Caco-2 (cell line): ENCODE measurements around the gene MYCBP2. TPM values are rescaled to one million over a fixed set of nuclear protein-coding genes. Genes with fewer than 3 reads are reported as not detected.

ENCODE experiments used
- BruUV-seq: library from RNA; stranded (reverse); fragments of 400-500 nt; replicated peaks from 2 replicates; lab custom pipeline; 2021; lab: Mats Ljungman, UMichigan
- CTCF ChIA-PET: fragments of 300-600 bp; sonication (Branson Sonifier 250); formaldehyde crosslinking; loops from one replicate; lab custom pipeline; 2022; ENCODE audit warnings: antibody characterized with exemption; lab: Charles Lee
- POLR2A ChIA-PET: fragments of 300-600 bp; sonication (Branson Sonifier 250); formaldehyde crosslinking; loops from one replicate; lab custom pipeline; 2022; ENCODE audit warnings: antibody characterized with exemption; lab: Charles Lee
- DNase-seq, 2 experiments: peaks; one replicate each; pipeline versions ENCODE4 v3.0.0 to v3.0.0-alpha.2; 2020 to 2022
- H3K27me3 ChIP-seq: replicated peaks from 2 replicates; pipeline ENCODE4 v1.6.0; 2011; ENCODE audit warnings: low read length; ENCODE audit not compliant: control insufficient read depth, insufficient read depth
- H3K36me3 ChIP-seq: 2 replicates; pipeline ENCODE4 v1.5.1; 2011; ENCODE audit warnings: low read length; ENCODE audit not compliant: control insufficient read depth, insufficient read depth
- H3K4me1 ChIP-seq: fragments of 250-450 bp; sonication (Bioruptor Pico); 2 replicates; pipeline ENCODE4 v1.5.1; 2020; ENCODE audit warnings: mild to moderate bottlenecking
- H3K4me3 ChIP-seq: 2 replicates; pipeline ENCODE4 v1.5.1; 2011; ENCODE audit warnings: low read depth, mild to moderate bottlenecking, control low read depth, low read length
- H3K9me3 ChIP-seq: fragments of 250-450 bp; sonication (Bioruptor Pico); 2 replicates; pipeline ENCODE4 v1.5.1; 2020; ENCODE audit warnings: mild to moderate bottlenecking, moderate library complexity
- H3K27ac Mint-ChIP-seq: one replicate; pipeline ENCODE4 v1.8.0; 2022; ENCODE audit warnings: mixed read lengths; ENCODE audit not compliant: unreplicated experiment
- H3K27me3 Mint-ChIP-seq: one replicate; pipeline ENCODE4 v1.8.0; 2022; ENCODE audit warnings: mixed read lengths; ENCODE audit not compliant: insufficient read depth, unreplicated experiment
- H3K36me3 Mint-ChIP-seq: one replicate; pipeline ENCODE4 v1.8.0; 2022; ENCODE audit warnings: mild to moderate bottlenecking, mixed read lengths; ENCODE audit not compliant: insufficient read depth, unreplicated experiment
- H3K4me1 Mint-ChIP-seq: one replicate; pipeline ENCODE4 v1.8.0; 2022; ENCODE audit warnings: low read depth, mixed read lengths; ENCODE audit not compliant: unreplicated experiment
- H3K4me3 Mint-ChIP-seq: one replicate; pipeline ENCODE4 v1.8.0; 2022; ENCODE audit warnings: mild to moderate bottlenecking, moderate library complexity, mixed read lengths; ENCODE audit not compliant: unreplicated experiment
- H3K9me3 Mint-ChIP-seq: one replicate; pipeline ENCODE4 v1.8.0; 2022; ENCODE audit warnings: mixed read lengths; ENCODE audit not compliant: unreplicated experiment
- intact Hi-C: fragments of 100-400 bp; cut with micrococcal nuclease; formaldehyde crosslinking; loops from one replicate; pipeline ENCODE4 v1.10.0; 2022; ENCODE audit not compliant: unreplicated experiment
- total RNA-seq: library from RNA; stranded (reverse); gene quantifications from 2 replicates; pipeline ENCODE4 v1.2.3, GENCODE V29; 2022
- TF ChIP-seq, protein P1 (sequence below), 2 experiments: fragments of 200-600 bp in 1 of 2; IDR thresholded peaks; 1 replicate in 1 of 2; 2 replicates in 1 of 2; pipeline versions ENCODE4 v1.5.1 to v1.8.0; 2011 to 2022; ENCODE audit warnings: antibody characterized with exemption in 1 of 2, control low read depth in 1 of 2, inconsistent platforms in 1 of 2, low read depth in 1 of 2, low read length in 1 of 2, mild to moderate bottlenecking in 1 of 2, moderate library complexity in 1 of 2; ENCODE audit not compliant: insufficient read depth in 1 of 2, severe bottlenecking in 1 of 2, unreplicated experiment in 1 of 2

The MYCBP2 gene
- total RNA-seq, 1 experiment from 2014 or later, result 41.3 TPM

DNA sequence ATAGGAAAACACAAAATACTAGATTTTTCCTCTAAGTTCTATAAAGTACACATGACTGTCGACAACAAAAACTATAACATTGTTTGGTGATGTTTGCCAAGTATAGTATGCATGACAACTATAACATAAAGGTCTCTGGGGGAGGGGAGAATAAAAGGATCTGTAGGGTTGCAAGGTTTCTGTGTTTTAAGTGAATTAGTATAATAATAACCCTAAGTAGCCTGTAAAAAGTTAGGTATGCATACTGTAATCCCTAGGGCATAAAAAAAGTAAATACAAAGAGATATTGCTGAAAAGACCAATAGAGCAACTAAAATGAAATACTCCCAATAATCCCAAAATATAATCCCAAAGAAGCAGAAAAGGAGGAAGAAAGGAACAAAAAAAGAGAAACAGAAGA is 14.6 kb downstream of the MYCBP2 start:
- H3K4me3 ChIP-seq, result no peak overlapping the region
- no peaks in the 10 kb centered on the region for H3K4me1 ChIP-seq
- peaks cover under 1% of the 10 kb centered on the region for H3K4me1 Mint-ChIP-seq
- BruUV-seq, result no TSS peak
- no peaks in the 10 kb centered on the region for H3K9me3 ChIP-seq
- no peak overlapping the region for H3K27ac Mint-ChIP-seq
- POLR2A ChIA-PET, result no interaction called here
- CTCF ChIA-PET, result no interaction called here
- H3K4me3 Mint-ChIP-seq, result no peak overlapping the region
- intact Hi-C loops, result no loop called here
- H3K9me3 Mint-ChIP-seq, result no peaks in the 10 kb centered on the region
- H3K36me3 ChIP-seq, result no peaks in the 10 kb centered on the region
- no peaks in the 10 kb centered on the region for H3K36me3 Mint-ChIP-seq
- DNase-seq, result no peak
- no peaks in the 10 kb centered on the region for H3K27me3 ChIP-seq
- no peaks in the 10 kb centered on the region for H3K27me3 Mint-ChIP-seq
- TF ChIP-seq, protein P1, sequence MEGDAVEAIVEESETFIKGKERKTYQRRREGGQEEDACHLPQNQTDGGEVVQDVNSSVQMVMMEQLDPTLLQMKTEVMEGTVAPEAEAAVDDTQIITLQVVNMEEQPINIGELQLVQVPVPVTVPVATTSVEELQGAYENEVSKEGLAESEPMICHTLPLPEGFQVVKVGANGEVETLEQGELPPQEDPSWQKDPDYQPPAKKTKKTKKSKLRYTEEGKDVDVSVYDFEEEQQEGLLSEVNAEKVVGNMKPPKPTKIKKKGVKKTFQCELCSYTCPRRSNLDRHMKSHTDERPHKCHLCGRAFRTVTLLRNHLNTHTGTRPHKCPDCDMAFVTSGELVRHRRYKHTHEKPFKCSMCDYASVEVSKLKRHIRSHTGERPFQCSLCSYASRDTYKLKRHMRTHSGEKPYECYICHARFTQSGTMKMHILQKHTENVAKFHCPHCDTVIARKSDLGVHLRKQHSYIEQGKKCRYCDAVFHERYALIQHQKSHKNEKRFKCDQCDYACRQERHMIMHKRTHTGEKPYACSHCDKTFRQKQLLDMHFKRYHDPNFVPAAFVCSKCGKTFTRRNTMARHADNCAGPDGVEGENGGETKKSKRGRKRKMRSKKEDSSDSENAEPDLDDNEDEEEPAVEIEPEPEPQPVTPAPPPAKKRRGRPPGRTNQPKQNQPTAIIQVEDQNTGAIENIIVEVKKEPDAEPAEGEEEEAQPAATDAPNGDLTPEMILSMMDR (IDR thresholded peaks at IDR 0.05; ENCODE audit: insufficient read depth in 1 of 2, low read depth in 1 of 2, low read length in 1 of 2, severe bottlenecking in 1 of 2, unreplicated experiment in 1 of 2), result no peak

DNA sequence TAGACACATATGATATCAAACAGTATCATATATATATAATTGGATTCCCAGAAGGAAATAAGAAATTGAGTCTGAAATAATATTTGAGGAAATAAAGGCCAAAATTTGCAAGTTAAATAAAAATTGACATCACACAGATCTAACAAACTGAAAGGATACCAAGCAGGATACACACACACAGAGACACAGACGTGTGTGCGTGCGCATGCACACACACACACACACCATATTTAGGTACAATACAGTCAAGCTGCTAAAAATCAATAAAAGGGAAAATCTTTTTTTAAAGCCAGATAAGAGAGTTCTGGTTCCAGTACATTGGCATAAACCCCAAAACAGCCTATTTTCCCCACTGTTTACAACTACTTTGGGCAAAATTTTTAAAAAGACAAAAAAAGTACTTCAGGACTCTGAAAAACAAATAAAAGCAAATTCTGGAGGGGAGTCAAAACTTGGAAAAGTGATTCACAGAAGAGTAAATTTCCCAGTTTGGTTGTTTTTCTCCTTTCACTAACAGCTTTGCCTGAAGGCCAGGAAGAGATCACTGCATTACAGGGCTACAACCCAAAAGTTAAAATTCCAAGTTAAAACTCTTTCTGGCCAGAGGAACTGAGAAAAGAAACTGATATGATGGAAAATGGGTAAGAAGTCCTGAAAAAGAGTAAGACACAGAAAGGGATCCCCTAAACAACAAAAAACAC is 16.2 kb downstream of the MYCBP2 start:
- intact Hi-C loops, result no loop called here
- BruUV-seq, result no TSS peak
- CTCF ChIA-PET, result no interaction called here

DNA sequence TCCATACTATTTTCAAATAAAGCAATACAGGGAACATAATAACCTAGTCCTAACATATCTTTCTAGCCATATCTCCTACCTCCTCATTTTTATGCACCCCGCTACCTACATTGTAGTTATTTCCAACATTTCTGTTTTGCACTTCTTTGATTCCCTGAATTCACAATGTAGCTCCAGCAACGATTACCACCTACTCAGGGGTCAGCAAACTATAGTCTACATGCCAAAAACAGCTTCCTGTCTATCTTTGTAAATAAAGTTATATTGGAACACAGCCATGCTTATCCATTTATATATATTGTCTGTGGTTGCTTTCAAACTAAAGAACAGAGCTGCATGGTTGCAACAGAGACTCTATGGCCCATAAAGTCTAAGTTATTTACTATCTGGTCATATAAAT is 16.7 kb downstream of the MYCBP2 start:
- peaks cover 10% of the 10 kb centered on the region; the same call in 1 of the 2 replicates for H3K4me1 ChIP-seq
- TF ChIP-seq, protein P1 (IDR thresholded peaks at IDR 0.05; ENCODE audit: insufficient read depth in 1 of 2, low read depth in 1 of 2, low read length in 1 of 2, severe bottlenecking in 1 of 2, unreplicated experiment in 1 of 2), result no peak
- no peaks in the 10 kb centered on the region for H3K9me3 Mint-ChIP-seq
- ChIA-PET CTCF (no interaction called here), POLR2A (no interaction called here)
- no peak overlapping the region for H3K4me3 ChIP-seq
- no peak overlapping the region for H3K27ac Mint-ChIP-seq
- H3K27me3 ChIP-seq, result no peaks in the 10 kb centered on the region
- no peak overlapping the region for H3K4me3 Mint-ChIP-seq
- H3K36me3 Mint-ChIP-seq, result no peaks in the 10 kb centered on the region
- no peaks in the 10 kb centered on the region for H3K27me3 Mint-ChIP-seq
- no peaks in the 10 kb centered on the region for H3K36me3 ChIP-seq
- no TSS peak for BruUV-seq
- intact Hi-C loops, result no loop called here
- H3K4me1 Mint-ChIP-seq, result peaks cover 14% of the 10 kb centered on the region
- DNase-seq, result no peak
- H3K9me3 ChIP-seq, result no peaks in the 10 kb centered on the region

More for the DNA sequence above, 16.2 kb downstream of the MYCBP2 start:
- Mint-ChIP-seq H3K27ac (no peak overlapping the region), H3K9me3 (no peaks in the 10 kb centered on the region), H3K4me1 (peaks cover 14% of the 10 kb centered on the region), H3K36me3 (no peaks in the 10 kb centered on the region), H3K27me3 (no peaks in the 10 kb centered on the region), H3K4me3 (no peak overlapping the region)
- Histone ChIP-seq H3K27me3 (no peaks in the 10 kb centered on the region), H3K36me3 (no peaks in the 10 kb centered on the region), H3K4me3 (no peak overlapping the region), H3K9me3 (no peaks in the 10 kb centered on the region), H3K4me1 (peaks cover 10% of the 10 kb centered on the region; the same call in 1 of the 2 replicates)
- POLR2A ChIA-PET, result no interaction called here
- TF ChIP-seq, protein P1 (IDR thresholded peaks at IDR 0.05; ENCODE audit: insufficient read depth in 1 of 2, low read depth in 1 of 2, low read length in 1 of 2, severe bottlenecking in 1 of 2, unreplicated experiment in 1 of 2), result no peak
- no peak for DNase-seq
